ENCODE results near the gene AQP12B. TPM values are rescaled to one million over a fixed set of nuclear protein-coding genes. Genes with fewer than 3 reads are reported as not detected.

The AQP12B gene
- total and polyA plus RNA-seq, 9 of the 15 experiments (the other 6 are each of a cell fraction or from before 2014, with no cell fraction given): not detected

DNA sequence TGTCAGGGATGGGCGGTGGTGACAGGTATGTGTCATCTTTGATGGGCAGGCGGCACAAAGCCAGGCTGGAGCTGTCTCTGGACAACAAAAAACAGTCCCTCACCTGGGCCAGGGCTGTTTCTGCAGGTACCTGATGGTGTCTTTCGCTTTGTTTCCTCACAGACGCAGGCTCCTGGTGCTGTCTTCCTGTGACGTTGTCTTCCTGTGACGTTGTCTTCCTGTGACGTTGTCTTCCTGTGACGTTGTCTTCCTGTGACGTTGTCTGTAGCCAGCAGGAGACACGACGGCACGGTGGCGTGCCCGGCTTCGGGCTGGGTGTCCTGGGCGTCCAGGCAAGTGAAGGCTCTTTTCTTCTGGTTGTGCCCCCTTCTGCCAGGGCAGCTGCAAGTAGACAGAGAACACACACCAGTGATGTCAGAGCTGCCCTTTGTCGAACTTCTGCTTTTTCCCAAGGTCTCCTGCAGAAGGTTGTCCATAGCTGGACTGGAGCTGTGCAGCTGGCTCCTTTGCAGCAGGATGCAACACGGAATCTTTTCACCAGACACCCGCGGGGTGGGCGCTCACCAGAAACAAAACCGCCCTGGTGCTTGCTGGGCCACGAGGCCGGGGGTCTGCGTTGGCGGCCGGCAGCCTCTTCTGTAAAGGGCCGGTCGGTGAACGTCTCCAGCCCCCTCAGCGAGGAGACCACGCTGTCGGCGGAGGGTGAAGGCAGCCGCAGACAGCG is 36.3 kb downstream of the AQP12B start:
- DNase-seq (ENCODE audit: extremely low read depth in 1 of 4, low spot score in 3 of 4) (peak in 1 of 4 experiments; percentile 2), ATAC-seq (no peak), FAIRE-seq (no peak)
- Histone ChIP-seq H3K27me3 (ENCODE audit: control insufficient read depth in 2 of 2, insufficient read depth in 2 of 2, low read length in 2 of 2) (peaks cover 12 to 67% of the 10 kb centered on the region in 2 experiments; a peak in 4 of 5 replicates), H3K9me1 (ENCODE audit: control insufficient read depth, insufficient read depth, low read length) (no peaks in the 10 kb centered on the region), H3K9ac (ENCODE audit: insufficient read depth in 1 of 2, low read depth in 2 of 2, low read length in 2 of 2) (no peak overlapping the region), H3K4me1 (replicated peaks in 1 of 2; ENCODE audit: control insufficient read depth in 2 of 2, insufficient read depth in 2 of 2, low read length in 2 of 2) (peaks cover 0 to 7% of the 10 kb centered on the region in 2 experiments; a peak in 1 of 5 replicates), H3K27ac (ENCODE audit: extremely low read depth, low read depth, low read length) (no peak overlapping the region), H3K9me3 (replicated peaks; ENCODE audit: control insufficient read depth, insufficient read depth, low read depth, low read length) (no peaks in the 10 kb centered on the region), H3K79me2 (ENCODE audit: control insufficient read depth, insufficient read depth, low read length) (no peaks in the 10 kb centered on the region), H2AFZ (ENCODE audit: low read depth, low read length) (no peak overlapping the region), H3K4me3 (no peak overlapping the region), H4K20me1 (replicated peaks; ENCODE audit: control insufficient read depth, insufficient read depth, low read length) (no peaks in the 10 kb centered on the region), H3K36me3 (ENCODE audit: control insufficient read depth, insufficient read depth, low read length) (no peaks in the 10 kb centered on the region), H3K4me2 (ENCODE audit: insufficient read depth, low read length) (peak overlapping the region; percentile 21; the same call in 1 of the 2 replicates)
- no TSS peak for BruUV-seq (replicated peaks)
- intact Hi-C loops (cut with micrococcal nuclease): no loop called here
- ChIA-PET CTCF (ENCODE audit: low intra/inter-chr PET ratio) (no interaction called here), POLR2A (no interaction called here)
- WGBS (ENCODE audit: insufficient coverage, low coverage, missing lambda C conversion rate): 5% methylated on average over 18 of the region's 36 CpGs
- in situ Hi-C loops (cut with MboI): no loop called here
- TF ChIP-seq ZNF395 (CRISPR knock-in tag; IDR thresholded peaks at IDR 0.05) (no peak), ZNF444 (CRISPR knock-in tag; IDR thresholded peaks at IDR 0.05) (no peak), TAF15 (IDR thresholded peaks at IDR 0.05; ENCODE audit: low read depth, low read length) (no peak), CREM (IDR thresholded peaks at IDR 0.05; ENCODE audit: low read depth) (peak; percentile 90), CC2D1A (IDR thresholded peaks at IDR 0.05) (no peak), ZZZ3 (IDR thresholded peaks at IDR 0.05) (no peak), ZNF431 (CRISPR knock-in tag; IDR thresholded peaks at IDR 0.05) (no peak), ZBTB7A (IDR thresholded peaks at IDR 0.05; ENCODE audit: borderline replicate concordance, control insufficient read depth, low read depth, low read length) (no peak)
- TF ChIP-seq, protein P1, sequence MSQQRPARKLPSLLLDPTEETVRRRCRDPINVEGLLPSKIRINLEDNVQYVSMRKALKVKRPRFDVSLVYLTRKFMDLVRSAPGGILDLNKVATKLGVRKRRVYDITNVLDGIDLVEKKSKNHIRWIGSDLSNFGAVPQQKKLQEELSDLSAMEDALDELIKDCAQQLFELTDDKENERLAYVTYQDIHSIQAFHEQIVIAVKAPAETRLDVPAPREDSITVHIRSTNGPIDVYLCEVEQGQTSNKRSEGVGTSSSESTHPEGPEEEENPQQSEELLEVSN (IDR thresholded peaks at IDR 0.05; ENCODE audit: borderline replicate concordance in 1 of 2, extremely low read depth in 1 of 2, insufficient read depth in 1 of 2, insufficient read length in 1 of 2, low read depth in 1 of 2, low read length in 1 of 2, poor library complexity in 1 of 2, severe bottlenecking in 1 of 2): no peak
- TF ChIP-seq, protein P2, sequence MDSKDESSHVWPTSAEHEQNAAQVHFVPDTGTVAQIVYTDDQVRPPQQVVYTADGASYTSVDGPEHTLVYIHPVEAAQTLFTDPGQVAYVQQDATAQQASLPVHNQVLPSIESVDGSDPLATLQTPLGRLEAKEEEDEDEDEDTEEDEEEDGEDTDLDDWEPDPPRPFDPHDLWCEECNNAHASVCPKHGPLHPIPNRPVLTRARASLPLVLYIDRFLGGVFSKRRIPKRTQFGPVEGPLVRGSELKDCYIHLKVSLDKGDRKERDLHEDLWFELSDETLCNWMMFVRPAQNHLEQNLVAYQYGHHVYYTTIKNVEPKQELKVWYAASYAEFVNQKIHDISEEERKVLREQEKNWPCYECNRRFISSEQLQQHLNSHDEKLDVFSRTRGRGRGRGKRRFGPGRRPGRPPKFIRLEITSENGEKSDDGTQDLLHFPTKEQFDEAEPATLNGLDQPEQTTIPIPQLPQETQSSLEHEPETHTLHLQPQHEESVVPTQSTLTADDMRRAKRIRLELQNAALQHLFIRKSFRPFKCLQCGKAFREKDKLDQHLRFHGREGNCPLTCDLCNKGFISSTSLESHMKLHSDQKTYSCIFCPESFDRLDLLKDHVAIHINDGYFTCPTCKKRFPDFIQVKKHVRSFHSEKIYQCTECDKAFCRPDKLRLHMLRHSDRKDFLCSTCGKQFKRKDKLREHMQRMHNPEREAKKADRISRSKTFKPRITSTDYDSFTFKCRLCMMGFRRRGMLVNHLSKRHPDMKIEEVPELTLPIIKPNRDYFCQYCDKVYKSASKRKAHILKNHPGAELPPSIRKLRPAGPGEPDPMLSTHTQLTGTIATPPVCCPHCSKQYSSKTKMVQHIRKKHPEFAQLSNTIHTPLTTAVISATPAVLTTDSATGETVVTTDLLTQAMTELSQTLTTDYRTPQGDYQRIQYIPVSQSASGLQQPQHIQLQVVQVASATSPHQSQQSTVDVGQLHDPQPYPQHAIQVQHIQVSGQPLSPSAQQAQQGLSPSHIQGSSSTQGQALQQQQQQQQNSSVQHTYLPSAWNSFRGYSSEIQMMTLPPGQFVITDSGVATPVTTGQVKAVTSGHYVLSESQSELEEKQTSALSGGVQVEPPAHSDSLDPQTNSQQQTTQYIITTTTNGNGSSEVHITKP (IDR thresholded peaks at IDR 0.05; ENCODE audit: partially characterized antibody): no peak
- TF ChIP-seq, protein P3, sequence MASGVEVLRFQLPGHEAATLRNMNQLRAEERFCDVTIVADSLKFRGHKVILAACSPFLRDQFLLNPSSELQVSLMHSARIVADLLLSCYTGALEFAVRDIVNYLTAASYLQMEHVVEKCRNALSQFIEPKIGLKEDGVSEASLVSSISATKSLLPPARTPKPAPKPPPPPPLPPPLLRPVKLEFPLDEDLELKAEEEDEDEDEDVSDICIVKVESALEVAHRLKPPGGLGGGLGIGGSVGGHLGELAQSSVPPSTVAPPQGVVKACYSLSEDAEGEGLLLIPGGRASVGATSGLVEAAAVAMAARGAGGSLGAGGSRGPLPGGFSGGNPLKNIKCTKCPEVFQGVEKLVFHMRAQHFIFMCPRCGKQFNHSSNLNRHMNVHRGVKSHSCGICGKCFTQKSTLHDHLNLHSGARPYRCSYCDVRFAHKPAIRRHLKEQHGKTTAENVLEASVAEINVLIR (CRISPR knock-in tag; IDR thresholded peaks at IDR 0.05): peak; percentile 78
